NCI-H2081 (cell line): ENCODE measurements around the gene BAIAP2.

Experiments
- DNase-seq, 2 experiments: peaks; one replicate each; lab custom pipeline; 2025; lab: John Stamatoyannopoulos, UW

BAIAP2 gene

DNA sequence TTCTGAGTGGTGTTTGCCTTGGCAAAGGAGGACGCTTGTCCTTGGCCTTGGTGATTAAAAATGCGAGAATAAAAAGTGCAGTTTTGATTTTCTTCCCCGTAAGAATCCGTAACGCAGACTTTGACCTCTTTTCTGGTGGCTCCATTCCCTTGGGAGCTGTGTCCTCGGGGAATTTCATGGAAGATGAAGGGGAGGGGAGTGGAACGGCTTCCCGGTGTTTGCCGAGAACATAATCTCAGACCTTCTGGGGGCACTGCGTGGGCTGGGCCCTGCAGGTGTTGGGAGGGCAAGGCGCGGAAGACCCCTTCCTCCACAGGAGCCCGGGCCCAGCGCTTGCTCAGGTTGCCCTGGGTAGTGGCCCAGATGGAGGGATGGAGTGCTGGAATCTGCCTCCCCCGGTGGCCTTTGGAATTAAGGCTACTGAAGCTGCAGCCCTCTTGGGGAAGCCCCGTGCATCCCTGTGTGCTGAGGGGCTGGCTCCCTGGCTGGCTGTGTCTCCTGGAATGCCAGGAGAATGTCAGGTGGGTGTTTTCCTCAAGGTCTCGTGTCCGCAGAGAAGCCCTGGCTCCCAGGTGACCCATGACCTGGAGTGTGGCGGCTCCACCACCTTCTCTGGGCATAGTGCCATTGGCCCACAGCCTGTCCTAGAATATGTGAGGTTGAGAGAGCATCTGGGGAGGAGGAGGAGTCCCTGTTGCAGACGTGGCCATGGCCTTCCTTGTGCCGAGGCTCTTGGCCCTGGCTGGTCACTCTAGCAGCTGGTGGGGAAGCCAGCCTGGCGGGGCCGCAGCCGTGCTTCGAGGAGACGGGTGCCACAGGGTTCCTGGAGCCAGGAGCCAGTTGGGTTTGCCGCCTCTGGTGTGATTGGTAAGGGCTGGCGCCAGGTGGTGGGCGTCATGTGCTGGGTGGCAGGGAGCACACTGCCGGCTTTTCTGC is 3.1 kb downstream of the BAIAP2 start:
- no peak for DNase-seq

DNA sequence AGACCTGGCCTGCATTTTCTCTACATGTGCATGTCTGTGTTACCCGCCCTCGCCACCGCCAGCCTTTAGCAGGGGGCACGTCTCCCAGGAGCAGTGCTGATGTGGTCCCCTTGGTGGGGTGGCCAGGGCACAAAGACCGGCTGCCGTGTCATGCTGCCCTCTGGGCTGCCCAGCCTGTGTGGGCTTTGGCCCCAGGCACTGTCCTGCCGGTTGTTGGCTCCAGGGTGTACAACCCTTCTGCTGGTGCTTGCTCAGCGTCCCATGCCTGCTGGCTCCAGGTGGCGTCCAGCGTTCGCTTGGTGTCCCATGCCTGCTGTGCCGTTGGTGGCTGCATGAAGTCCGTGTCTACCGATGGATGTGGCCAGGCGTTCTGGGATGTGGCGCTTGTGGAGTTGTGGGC is 4.1 kb downstream of the BAIAP2 start:
- DNase-seq = no peak

DNA sequence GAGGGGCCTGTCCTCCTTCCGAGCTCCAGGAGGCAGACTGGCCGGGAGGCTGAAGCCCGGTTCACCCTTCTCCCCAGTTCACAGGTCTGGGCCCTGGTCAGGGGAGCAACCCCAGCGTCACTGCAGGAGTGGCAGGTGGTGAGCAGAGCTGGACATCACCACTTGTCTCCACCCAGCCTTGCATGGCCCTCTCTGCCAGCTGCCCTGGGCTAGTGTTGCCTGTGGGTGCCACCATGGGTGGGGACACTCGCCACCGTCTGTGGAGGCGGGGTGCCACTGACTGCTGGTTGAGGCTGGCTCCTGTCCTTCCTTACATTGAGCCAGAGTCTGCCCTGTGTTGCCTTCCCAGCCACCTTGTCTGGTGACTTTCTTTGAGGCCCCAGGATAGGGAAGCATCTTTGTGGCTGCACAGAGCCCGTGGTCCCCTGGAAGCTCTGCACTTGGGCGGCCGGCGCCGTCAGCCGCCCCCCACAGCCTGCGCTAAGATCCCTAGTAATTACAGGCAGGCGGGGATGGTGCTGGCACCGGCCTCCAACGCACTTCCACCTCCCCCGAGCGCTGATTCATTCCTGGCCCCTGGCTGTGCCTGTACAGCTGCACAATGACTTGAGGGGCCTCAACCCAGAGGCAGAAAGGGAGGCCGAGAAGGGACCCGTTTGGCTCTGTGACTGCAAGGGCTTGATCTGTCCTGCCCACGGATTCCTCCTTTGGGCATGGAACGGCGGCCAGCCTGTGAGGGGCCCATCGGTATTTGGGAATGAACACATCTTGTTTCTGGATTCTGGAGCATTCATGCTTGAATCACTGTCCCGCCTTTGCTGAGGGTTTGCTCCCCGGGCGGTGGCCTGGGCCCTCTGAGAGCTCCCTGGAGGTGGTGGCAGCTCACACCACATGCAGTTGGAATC is 5.2 kb downstream of the BAIAP2 start:
- peak; percentile 30 to 56 for DNase-seq

DNA sequence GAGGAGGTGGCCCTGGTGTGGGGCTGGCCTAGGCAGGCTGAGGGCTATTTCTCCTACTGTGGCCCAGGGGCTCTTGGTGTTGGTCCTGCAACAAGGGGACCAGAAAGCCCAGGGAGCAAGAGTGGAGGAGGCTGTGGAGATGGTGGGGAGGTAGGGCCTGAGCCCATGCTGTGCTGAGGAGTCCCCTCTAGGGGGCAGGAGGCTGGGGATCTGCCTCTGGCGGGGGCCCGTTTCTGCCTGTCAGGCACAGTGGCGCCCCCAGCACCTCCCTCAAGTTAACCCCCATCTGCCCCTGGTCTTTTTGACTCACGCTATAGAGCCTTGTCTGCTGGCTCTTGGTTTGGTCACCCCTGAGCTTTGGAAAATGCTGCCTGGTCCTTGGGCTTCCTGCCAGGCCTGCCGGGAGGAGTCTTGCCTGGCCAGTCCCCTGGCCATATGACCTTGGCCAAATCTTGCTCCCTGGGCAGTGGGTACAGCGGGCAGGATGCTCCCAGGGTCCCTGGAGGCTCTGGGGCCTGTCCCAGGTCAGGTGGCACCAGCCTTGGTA is 5.9 kb downstream of the BAIAP2 start:
- DNase-seq = no peak

DNA sequence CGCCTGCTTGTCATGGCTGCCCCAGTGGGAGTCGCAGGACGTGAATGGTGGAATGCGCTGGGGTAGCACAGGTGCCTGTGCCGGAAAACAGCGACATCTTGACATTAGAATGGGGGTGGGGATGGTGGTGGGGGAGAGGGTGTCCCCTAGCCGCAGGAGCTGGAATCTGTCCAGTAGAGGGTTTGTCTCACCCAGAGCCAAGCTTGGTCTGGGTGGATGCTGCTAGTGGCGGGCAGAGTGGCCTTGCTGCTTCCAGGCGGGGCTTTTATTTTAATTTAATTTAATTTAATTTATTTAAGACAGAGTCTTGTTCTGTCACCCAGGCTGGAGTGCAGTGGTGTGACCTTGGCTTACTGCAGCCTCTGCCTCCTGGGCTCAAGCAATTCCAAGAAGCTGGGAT is 7.7 kb downstream of the BAIAP2 start:
- DNase-seq = no peak

DNA sequence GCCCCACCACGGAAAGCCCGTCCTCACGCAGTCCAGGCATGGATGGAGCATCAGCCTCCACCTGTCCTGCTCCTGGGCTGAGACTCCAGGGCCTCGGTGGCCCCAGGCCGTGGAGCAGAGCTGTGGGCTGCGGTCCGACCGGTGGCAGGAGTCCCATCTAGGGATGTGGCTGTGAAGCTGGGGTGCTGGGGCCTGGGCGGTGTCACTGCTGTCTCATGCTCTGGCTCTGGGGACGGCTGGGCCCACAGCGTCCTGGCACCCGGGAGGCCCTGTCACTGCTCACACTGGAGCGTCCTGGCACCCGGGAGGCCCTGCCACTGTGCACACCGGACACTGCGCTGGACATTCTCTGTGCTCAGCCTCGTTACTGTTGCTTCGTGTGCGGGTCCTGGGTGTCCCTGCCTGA is 8.4 kb downstream of the BAIAP2 start:
- DNase-seq = no peak

DNA sequence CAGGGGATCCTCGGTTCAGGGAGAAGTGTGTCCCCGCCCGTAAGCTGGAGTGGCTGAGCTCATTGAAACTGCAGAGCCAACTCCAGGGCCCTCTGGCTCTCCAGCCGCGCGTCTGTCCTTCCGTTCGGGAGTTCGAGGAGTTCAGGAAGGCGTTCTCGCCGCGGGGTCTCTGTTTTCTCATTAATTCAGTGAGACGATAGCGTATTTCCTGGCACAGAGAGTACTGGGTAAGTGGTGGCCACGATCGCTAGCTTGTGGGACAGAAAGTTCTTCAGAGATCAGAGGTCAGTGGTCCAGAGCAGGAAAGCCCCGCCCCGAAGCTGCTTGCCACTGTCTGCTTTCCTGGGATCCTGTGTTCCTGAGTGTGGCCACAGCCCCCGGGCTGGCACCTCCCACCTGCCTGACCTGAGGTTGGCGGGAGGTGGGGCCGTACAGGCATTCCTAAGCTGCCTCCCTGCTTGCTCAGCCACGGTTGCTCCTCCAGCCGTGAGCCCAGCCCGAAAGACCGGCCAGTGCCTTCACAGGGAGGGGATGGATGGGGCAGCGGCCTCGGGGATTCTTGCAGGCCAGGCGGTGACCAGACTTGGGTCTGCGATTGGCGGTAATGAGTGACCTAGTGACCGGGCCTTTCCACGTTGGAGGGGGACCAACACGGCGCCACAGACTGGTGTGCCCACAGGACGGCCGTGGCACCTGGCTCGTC is 8.9 kb downstream of the BAIAP2 start:
- no peak for DNase-seq

DNA sequence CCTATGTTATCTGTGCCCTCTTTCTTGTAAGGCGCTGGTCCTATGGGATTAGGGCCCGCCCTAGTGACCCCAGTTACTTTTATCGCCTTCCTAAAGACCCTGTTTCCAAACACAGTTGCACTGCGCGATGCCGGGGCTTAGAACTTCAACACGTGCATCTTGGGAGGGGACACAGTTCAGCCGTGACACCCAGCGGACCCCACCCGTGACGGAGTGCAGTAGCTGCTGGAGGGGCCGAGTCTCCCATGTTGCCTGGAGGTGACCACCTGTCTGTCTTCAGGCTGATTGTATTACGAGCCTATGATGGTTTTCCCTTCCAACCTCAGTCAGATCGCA is 9.4 kb downstream of the BAIAP2 start:
- no peak for DNase-seq

DNA sequence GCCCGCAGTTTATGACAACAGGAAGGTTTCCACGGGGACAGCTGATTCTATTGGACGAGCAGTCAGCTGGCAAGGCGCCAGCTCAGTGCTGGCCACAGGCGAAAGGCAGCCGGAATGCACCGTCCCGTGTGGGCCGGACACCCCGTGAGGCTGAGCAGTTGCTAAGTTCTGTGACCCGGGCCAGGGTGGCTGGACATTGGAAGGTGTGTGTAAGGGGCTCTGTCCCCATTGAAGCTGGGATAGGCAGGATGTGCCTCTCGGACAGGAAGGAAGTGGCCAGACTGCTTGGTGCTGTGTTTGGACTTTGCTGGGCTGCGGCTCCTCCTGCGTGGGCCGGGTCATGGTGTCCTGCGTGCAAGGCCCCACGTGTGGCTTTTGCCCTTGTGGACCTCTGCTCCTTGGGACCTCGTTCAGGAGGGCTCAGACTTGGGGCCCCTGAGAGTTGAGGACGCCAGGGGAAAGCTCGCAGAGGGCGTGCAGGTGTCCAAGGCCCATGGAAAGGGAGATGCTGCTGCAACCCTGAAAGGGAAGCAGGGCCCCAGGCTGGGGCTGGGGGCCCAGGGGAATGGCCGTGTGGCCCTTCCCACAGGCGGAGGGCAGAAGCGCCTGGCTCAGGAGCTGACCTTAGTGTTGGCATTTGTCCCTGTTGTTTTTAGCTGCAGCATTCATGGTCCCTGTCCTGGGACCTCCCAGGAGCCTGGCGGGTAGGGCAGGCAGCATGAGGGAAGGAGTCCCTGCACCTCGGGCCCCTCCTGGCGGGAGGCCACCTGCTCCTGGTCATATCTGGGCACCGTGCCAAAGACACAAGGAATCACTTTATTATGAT is 10.0 kb downstream of the BAIAP2 start:
- peak; percentile 26 to 39 for DNase-seq

DNA sequence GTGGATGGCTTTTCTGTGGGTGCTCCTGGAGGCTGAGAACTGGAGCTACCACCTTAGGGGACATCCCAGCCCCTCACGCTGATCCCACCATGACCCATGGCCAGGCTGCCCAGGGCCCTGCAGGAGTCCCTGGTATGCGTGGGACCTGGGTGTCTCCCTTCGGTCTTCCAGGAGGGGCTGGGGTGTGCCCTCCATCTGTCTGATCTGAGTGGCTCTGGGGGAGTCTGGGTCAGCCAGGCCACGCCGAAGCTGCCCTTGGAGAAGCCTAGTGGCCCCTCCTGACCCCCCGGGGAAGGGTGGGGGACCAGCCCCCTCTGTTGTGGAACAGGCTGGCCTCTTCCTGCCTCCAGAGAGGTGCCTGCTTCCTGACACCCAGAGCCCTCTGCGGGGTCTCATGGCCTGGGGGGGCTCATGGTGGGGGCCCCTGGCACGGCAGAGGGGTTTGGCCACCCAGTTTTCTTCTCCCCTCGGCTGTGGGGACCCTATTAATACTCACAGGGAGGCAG is 10.7 kb downstream of the BAIAP2 start:
- DNase-seq = no peak

DNA sequence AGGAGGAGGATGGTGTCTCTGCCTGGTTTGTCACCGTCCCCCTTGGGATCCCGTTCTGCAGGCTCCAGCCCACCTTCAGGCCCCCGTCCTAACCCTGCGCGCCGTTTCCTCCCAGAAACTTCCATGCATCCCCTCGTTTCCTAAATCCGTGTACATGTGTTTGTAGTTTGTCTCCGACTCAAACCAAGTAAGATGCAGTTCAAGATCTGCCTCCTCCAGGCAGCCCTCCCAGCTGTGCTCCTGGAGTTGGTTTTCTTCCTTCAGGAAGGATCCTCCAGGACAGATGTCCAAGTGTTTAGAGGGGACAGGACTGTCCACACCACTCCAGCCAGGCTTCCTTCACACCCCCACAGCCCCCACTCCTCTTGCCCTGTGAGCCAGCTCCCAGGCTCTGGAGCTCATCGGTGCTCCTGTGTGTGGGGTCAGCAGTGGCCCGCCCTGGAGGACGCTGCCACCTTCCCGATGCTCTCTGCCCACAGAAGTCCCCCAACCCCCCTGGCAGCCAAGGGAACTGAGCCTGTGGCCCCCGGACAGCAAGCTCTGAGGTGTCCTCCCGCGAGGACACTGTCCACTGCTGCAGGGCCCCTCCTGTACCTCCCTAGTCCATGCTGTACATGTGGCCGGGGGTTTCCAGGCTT is 11.3 kb downstream of the BAIAP2 start:
- DNase-seq = no peak

DNA sequence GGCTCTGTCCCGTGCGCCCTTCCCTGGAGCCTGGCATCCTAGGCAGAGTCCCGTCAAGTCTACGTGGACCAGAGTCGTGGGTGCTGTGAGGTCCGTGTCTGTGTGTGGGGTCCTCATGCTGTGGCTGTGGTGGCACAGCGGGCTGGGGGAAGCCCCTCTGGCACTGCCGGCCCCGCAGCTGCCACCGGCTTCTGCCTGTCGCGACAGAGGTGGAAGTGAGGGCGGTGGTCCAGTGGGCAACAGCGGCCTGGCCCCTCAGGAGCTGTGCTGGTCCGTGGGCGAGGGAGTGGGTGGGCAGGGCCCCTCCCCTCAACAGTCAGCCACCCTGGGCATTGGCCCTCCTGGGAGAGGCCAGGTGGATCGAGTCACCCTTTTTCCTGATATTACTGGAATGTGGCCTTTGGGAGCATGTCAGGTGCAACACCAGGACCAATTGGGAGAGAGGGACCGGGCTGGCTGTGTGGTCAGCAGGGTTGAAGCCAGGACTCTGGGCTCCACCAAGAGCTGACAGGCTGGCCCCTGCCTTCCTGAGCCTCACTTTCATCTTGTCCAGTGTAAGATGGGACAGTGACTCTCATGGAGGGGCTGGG is 11.9 kb downstream of the BAIAP2 start:
- no peak for DNase-seq

DNA sequence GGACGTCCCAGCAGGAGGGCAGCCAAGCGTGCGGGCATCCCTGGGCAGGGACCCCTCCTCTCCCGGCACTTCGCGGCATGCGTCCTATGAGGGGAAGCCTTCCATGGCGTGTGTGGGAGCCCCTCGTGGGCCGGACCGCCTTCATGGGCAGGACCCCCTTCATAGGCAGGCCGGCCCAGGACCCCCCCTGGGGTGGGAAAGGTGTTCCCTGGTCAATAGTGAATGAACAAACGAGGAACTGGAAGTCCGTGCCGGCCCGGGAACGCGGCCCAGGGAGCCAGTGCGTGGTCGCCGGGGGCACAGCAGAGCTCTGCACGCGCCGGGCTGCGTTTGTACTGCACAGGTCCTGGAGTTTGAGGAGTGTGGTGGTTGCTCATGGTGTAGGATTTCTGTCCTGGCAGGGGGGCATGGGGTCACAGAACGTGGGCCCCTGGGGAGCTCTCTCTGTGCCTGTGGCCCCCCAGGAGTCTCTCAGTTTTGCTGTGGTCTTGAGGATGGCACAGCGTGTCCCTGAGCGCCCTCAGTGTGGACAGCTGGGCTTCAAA is 13.9 kb downstream of the BAIAP2 start:
- DNase-seq = no peak

DNA sequence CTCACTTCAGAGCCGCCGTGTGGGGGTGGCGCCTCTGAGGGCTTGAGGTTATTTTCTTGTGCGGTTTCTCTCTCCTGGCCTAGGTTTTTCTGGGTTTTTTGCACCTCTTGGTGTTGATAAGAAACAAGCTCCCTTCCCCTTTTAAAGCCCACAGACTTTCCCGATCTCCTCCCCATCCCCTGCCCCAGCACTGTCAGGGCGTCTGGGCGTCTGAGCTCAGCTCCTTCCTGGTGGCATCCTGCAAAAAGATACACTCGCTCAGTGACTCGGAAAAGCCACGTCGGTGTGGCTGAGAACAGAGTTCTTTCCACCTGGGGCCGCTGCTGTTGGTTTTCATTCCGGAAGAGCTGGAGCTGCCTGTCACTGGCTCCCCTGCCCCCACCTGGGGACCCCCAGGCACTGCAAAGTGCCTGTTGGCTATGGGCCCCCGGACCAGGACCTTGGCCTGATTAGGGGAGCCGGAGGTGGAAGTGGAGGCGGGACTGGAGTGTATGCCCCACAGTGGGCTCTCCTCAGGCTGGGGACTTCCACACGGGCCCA is 14.5 kb downstream of the BAIAP2 start:
- DNase-seq = no peak

DNA sequence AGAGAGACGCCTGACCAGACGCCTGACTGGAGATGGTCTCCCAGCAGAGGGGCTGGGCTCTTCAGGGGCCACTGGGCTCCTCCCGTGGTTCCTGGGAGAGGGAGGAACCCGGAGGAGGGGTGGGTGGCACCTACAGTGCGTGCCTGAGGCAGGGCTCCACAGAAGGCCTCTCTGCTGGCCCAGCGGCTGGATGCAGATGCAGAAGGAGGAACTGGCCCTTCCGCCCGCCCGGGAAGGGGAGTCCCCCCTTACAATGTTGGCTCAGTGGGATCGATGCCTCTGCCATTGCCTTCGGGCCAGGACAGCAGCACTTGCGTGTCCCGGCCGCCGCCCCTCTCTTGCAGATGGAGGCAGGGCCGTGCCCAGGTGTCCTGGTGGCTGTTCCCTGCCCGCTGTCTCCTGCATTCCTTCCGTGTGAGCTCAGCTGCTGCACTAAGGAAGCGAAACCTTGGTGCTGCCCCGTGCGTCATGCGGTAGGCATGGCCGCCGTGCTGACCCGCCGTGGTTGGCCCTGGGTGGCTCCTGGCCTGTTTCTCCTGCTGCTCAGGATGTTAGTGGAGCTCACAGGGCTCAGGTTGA is 15.1 kb downstream of the BAIAP2 start:
- DNase-seq = no peak

DNA sequence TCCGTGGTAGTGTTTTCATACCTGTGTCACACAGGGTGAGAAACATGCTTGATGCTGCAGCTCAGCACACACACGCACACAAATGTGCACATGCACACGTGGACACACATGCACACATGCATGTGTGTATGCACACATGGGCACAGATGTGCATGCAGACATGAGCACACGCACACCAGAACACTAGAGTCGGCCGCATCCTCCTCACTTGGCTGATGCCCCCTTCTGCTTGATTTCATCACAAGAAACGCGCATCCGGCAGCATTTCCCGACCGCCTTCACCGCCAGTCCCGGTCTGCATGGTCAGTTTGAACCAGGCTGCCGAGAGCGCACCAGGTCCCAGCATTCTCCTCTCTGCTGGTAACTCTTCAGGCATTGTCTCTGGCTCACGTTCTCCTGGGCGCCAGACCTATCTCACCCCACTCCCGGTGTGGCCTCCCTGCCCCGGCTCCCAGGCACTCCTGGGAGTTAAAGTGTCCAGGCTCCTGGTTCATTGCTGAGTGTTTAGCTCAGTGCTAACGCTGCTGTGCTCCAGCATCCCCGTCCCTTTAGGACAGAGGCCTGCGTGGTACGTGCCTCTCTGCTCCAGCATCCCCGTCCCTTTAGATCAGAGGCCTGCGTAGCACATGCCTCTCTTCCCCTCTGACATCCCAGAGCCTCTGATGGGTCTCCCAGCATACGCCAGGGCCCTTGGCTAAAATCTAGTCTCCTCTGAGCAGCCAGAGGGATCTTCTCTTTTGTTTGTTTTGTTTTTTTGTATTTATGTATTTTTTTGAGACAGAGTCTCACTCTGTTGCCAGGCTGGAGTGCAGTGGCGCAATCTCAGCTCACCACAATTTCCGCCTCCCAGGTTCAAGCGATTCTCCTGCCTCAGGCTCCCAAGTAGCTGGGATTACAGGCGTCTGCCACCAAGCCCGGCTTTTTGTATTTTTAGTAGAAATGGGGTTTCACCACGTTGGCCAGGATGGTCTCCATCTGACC is 16.0 kb downstream of the BAIAP2 start:
- DNase-seq = no peak

DNA sequence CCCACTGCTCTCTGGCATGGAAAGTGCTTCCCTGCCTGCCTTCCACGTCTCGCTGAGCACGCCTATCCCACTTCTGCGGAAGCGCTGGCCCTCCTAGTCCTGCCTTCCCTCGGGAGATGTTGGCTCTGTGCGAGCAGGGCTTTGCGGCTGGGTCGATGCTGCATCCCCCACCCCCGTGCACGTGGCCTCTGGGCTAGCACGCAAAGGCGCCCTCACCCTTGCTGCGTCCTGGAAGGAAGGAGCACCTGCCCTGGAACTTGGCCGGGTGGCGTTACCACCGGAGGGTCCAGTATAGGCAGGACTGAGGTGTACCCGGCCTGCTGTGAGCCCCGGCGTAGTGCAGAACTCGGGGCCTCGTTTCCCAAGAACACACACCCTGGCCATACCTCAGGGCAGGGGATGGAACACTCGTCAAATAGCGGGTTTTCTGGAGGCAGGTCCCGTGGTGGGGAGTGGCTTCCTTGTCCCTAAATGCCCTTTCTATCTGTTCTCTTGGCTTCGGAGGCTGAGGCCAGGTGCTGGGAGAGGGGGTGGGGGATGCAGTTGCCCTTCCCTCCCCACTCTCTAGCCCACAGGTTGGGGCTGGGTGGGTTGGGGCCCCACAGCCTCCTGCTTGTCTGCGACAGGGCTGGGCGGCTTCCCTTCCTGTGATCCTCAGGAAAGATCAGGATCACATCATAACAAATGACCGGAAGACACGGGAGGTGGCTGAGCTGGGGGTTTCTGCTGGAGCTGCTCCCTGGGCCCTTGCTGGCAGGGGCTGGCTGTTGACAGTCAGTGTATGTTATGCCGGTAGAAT is 17.4 kb downstream of the BAIAP2 start:
- no peak for DNase-seq
